HG03039 (cell line): Measurements from ENCODE around the gene ZNHIT1.
"Not testable (repeated sequence)": the region's sequence is repeated elsewhere in the genome, so short reads cannot be mapped to it uniquely, and the experiment has no call there.

Experiments
- ATAC-seq: cut with Tn5 transposase; IDR thresholded peaks from one replicate; pipeline ENCODE4 v1.9.1; 2021; ENCODE audit warnings: mild to moderate bottlenecking, moderate library complexity; ENCODE audit not compliant: unreplicated experiment

The ZNHIT1 gene

DNA sequence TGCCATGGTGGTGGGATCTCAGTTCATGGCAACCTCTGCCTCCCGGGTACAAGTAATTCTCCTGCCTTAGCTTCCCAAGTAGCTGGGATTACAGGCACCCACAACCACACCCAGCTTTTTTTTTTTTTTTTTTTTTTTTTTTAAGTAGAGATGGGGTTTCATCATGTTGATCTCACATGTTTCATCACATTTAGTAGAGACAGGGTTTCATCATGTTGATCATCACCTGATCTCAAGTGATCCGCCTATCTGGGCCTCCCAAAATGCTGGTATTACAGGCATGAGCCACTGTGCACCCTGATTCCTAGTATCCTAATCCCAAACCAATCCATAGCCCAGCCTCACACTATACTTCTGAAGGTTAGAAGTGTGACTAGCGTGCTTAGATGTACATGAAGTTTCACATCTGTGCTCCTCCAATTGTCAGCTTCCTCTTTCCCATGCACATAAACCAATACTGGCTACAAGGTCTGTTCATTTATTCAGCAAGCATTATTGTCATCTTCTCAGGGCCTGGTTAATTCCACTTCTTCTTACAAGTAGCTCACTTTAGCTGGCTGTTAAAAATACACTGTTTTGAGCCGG, 31.0 kb upstream of the ZNHIT1 start:
- ATAC-seq = no peak

- ATAC-seq = no peak
Observed at GRCh38 chr7:101189109-101189508, 28.9 kb upstream of the ZNHIT1 start.

- ATAC-seq = no peak
Observed at GRCh38 chr7:101195884-101196283, 22.1 kb upstream of the ZNHIT1 start.

DNA sequence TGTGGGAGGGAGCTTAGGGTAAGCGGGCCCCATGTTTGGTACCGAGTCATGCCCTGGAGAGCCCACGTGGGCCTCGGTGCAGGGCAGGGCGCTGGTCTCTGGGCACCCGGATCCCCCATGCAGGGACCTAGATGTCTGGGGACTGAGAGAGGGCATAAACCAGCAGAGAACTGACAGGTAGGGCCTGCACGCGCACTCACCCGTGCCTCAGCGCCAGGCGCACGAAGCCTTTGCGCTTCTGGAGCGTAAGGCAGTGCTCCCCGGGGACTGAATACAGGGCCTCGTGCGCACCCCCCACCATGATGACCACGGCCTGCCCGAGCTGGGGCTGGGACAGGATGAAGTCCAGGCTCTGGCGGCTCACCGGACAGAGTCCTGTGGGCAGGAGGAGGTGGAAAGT, 20.0 kb upstream of the ZNHIT1 start:
- ATAC-seq = no peak

- no peak for ATAC-seq
Observed at GRCh38 chr7:101198476-101198875, 19.5 kb upstream of the ZNHIT1 start.

DNA sequence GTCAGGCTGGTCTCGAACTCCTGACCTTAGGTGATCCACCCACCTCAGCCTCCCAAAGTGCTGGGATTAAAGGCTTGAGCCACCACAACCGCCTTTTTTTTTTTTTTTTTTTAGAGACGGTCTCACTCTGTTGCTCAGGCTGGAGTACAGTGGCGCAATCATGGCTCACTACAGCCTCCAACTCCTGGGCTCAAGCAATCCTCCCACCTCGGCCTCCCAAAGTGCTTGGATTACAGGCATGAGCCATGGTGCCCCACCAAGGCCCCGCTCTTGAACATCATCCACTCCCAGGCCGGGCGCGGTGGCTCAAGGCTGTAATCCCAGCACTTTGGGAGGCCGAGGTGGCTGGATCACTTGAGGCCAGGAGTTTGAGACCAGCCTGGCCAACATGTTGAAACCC, 18.4 kb upstream of the ZNHIT1 start:
- ATAC-seq = not testable (repeated sequence)

- ATAC-seq = no peak
Observed at GRCh38 chr7:101200504-101200861, 17.5 kb upstream of the ZNHIT1 start.

GRCh38 chr7:101200862-101201599, 16.9 kb upstream of the ZNHIT1 start, which contains the start of gene MOGAT3:
MOGAT3 (minus strand) TSS chr7:101201036; CDS start chr7:101200854, 182 bp downstream.
- ATAC-seq = no peak

DNA sequence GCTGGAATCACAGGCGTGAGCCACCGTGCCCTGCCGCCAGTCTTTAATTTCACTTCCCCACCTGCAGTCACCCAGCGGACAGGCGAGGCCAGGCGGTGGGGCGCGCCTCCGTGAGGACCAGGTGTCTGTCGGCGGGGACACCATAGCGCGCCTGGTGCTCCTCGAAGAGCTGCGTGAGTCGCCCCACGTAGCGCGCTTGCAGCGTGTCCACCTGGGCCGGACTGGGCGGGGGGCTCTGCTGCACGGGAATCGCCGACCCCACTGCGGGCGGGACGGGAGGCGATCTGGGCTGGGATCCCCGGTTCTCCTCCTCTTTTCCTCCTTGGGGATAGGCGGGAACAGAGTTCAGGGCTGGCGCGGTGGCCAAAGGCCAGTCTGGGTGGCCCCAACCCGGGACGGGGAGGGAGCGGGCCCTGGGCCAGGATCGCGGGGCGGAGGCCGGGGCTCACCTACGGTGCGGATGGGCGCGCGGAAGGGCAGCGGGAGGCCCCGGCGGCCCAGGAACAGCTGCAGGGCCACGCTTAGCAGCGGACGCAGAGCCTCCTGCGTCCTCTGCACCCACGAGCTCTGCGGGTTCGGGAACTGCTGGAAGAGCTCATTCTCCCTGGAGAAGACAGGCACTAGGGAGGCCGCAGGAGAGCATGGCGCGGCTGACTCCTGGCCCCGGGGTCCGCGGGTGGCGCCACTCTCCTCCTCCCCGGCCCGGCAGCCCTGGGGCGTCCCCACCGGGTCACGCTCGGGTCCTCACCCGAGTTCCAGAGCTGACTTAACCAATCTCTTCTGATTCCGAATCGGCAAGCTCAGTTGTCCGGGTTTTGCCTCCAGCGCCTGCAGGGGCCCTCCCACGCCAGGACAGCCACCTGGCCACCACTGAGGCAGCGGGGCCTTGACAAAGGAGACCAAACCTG, 16.0 kb upstream of the ZNHIT1 start:
- ATAC-seq = no peak

- no peak for ATAC-seq
Observed at GRCh38 chr7:101202603-101202918, 15.4 kb upstream of the ZNHIT1 start.

- ATAC-seq = not testable (repeated sequence)
Observed at GRCh38 chr7:101203740-101204738, 13.9 kb upstream of the ZNHIT1 start.

DNA sequence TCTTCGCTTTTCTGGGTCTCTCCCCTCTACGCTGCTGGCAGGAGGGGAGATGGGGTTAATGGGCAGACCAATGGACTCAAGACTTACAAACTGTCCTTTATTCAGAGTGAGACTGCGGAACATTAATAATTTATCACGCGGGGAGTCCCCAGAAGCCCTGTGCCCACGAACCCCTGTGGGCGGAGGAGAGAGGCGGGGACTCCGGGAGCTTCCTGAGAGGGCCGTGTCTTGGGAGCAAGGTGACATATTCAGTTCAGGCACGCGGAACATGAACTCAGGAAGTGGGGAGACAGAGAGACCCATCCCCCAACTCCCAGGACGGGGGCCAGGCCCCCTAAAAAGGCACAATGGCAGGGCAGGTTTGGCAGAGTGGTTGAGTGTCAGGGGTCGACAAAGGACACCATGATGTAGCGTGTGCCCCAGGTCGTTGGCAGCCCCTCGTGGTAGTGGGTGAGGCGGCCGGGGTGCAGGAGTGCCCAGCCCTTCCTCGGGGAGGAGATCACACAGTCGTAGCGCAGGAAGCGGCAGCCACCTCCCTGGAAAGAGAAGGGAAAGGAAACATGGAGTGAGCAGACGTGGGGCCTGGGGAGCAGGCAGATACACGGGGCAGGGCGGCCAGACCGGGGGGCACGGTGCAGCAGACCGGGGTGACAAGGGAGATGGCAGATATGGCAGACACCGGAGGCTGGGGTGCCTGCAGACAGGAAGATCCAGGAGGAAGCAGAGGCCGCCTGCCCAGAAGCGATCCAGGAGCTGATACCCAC, 11.9 kb upstream of the ZNHIT1 start:
- ATAC-seq = no peak

DNA sequence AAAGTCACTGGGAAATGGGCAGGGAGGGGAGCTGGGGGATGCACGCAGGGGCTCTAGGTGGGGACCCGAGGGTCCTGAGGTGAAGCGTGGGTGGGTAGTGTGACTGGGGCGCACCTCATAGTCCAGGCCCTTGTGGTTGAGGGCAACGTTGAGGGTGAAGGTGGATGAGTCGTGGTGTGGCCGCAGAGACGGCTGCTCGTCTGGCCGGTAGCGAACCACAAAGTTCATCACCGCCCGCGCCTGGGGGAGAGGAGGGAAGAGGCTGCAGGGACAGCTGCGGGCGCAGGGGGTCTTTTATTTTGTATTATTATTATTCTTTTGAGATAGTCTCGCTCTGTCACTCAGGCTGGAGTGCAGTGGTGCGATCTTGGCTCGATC, 11.3 kb upstream of the ZNHIT1 start:
- ATAC-seq = no peak

- no peak for ATAC-seq
Observed at GRCh38 chr7:101207459-101207858, 10.5 kb upstream of the ZNHIT1 start.

DNA sequence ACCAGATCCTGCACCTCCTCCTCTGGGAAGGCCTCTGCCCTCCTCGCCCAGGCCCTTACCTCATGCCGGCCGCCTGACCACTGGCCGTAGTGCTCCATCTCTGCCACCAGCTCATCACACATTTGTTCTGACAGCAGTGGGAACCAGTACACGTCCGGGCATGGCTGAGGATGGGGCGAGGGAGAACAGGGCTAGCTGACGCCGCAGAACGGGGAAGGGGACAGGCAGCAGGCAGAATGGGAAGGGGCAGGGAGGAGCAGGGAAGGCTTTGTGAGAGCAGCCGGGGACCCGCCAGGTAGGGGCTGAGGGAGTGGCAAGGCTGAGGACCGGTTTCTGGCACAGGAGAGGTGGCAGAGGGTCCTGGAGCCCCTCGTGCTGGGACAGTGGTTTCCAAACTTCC, 9.2 kb upstream of the ZNHIT1 start:
- no peak for ATAC-seq

DNA sequence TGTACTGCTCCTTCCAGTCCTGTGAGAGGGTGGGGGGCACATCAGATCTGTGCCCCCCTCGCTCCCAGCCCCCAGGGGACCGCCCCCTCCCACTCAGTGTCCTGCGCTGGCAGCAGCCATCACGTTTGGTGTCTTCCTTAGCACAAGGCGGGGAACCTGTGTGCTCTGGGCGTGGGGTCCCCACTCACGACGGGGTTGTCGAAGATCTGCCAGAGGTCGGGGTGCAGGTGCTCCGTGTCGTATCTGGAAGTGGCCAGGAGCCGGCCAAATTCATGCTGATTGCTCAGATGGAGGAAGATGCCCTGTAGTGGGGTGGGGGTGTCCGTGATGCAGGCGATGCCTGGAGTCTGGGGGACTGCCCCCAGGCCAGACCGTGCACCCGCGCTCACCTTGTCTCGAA, 7.8 kb upstream of the ZNHIT1 start:
- ATAC-seq = no peak

- no peak for ATAC-seq
Observed at GRCh38 chr7:101211501-101211900, 6.5 kb upstream of the ZNHIT1 start.

DNA sequence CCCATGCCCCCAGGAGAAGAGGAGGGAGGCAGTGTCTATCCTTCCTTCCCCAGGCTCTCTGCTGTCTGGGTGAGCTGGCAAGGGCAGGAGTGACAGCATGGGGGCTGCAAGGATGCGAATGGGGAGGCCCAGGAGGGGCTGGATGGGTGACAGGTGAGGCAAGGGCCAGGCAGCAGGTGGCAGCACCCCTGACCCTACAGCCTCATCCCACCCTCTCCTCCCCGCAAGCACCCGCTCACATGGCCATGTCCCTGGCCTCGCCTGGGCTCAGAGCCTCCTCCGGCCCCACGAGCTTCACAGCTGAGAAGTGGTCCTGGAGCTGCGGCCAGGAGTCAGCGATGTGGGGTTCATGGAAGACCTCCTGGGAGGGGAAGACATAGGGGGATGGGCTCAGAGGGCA, 6.0 kb upstream of the ZNHIT1 start:
- ATAC-seq = no peak

GRCh38 chr7:101216001-101216859, 1.7 kb upstream of the ZNHIT1 start:
- no peak for ATAC-seq
